ENCODE measurements around the gene POC1B.
A peak's percentile ranks its signal among the peaks of the same experiment; 100 is the strongest.

The POC1B gene

GRCh38 chr12:89384050-89384758 lies 141.6 kb downstream of the POC1B start:
- Mint-ChIP-seq H3K9me3 (no peaks in the 10 kb centered on the region), H3K4me3 (no peak overlapping the region), H3K27me3 (no peaks in the 10 kb centered on the region), H3K27ac (no peak overlapping the region), H3K4me1 (peaks cover 15% of the 10 kb centered on the region)
- DNase-seq (no peak), ATAC-seq (no peak)

DNA sequence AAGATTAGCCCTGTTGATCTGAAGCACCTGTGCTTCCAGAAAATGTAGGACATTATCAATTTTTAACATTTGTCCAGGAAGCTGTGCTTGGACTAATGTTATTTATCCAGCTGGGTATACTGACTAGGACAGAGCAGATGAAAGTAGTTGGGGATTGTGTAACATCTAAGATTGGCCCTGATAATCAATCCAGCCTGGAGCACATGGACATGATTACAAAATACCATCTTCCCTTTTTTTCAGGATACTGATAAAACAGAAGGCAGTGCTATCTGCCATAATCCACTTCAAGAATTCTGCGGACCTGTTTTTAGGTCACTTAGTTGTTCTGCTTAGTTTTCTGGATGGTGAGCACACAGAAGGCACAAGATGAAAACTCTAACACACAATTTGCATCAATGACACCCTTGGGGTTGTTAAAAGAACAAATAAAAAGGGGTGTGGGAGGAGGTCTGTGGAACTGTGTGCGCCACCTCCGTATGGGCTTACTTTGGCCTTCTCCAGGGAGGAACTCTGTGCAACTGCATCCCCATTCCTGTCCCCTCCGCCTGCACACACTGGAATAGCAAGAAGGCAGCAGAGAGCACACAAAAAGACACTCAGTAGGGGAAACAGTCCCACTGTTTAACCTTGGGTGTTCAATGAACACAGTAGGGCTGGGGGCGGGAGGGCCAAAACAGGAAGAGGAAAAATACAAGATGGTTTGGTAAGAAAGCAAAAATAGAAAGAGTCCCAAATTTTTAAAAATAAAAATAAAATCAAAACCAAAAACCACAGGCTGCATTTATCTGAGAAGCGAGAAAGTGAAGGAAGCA lies 142.4 kb downstream of the POC1B start:
- H3K27me3 Mint-ChIP-seq: no peaks in the 10 kb centered on the region
- ATAC-seq (no peak), DNase-seq (no peak)
- no peak overlapping the region for H3K27ac Mint-ChIP-seq
- no peak overlapping the region for H3K4me3 Mint-ChIP-seq
- no peaks in the 10 kb centered on the region for H3K9me3 Mint-ChIP-seq
- peaks cover 15% of the 10 kb centered on the region for H3K4me1 Mint-ChIP-seq

- no peak overlapping the region for H3K4me3 Mint-ChIP-seq
These were observed 143.5 kb downstream of the POC1B start for GRCh38 chr12:89382328-89382727.

DNA sequence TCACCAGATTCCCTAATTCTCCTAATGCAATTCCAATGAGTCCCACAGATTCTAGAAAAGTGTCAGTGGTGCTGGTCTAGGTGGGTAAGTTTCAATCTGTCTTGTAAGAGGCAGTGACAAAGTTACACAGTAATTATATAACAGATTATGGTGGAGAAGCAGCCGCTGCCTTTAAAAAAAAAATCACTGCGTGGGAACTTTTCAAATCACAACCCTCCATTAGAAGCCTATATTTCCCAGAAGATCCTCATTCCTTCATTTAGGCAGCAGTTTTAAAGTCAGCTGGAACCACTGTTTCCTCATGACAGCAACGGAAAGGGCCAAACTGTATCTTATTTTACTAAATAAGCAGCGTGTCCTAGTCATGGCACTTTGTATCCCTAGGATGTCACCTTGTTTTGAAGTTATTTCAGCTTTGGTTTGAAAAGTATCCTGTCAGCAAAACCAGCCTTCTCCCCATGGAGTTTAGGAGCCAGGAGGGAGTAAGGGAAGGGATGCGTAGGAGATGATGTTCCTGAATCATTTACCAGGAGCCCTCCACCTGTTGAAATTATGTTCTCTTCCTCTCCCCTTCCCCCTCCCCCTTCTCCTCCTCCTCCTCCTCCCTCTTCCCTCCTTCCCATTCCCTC lies 145.9 kb downstream of the POC1B start:
- Mint-ChIP-seq H3K4me3 (no peak overlapping the region), H3K27ac (no peak overlapping the region), H3K4me1 (peaks cover 34% of the 10 kb centered on the region), H3K9me3 (peaks cover 0 to 6% of the 10 kb centered on the region in 2 donors), H3K27me3 (no peaks in the 10 kb centered on the region)
- DNase-seq (no peak), ATAC-seq (no peak)

More at GRCh38 chr12:89382328-89382727, 143.5 kb downstream of the POC1B start:
- H3K9me3 Mint-ChIP-seq: peaks cover 0 to 6% of the 10 kb centered on the region in 2 donors
- H3K27me3 Mint-ChIP-seq: no peaks in the 10 kb centered on the region
- H3K27ac Mint-ChIP-seq: no peak overlapping the region
- peaks cover 15% of the 10 kb centered on the region for H3K4me1 Mint-ChIP-seq
- DNase-seq: no peak
- ATAC-seq: no peak

DNA sequence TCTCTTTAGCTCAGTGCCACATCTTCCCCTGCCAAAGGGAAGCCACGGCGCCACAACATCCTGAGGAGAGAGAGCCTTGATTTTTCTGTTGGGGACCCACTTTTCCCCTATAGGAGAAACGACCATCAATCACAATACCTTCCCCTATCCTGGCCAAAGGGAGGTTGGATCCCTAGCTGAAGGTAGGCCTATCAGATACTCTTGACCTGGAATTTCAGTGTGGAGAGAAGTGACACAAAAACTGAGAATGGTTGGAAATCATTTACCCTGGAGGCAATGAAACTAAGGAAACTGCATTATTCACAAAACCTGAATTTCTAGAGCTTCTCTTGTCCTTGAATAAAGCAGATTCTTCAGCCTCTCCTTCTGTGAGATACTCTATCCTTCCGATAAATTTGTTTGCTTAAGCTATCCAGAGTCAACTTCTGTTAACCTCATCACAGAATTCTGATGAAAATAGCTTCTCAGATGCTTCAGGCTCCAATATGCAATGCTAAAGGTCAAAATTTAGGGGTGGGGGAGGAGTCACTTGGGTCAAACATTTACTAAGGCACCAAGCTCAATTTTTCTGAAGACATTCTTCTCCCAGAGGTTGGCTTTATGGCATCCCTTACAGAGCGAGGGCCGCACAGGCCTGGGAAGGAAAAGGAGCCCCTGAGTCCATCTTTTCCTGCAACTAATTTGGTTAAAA lies 146.6 kb downstream of the POC1B start:
- DNase-seq (no peak), ATAC-seq (no peak)
- Mint-ChIP-seq H3K4me3 (no peak overlapping the region), H3K4me1 (peaks cover 32% of the 10 kb centered on the region), H3K27me3 (no peaks in the 10 kb centered on the region), H3K9me3 (peaks cover 0 to 6% of the 10 kb centered on the region in 2 donors), H3K27ac (no peak overlapping the region)

GRCh38 chr12:89376844-89377243 lies 149.0 kb downstream of the POC1B start:
- ATAC-seq (no peak), DNase-seq (no peak)
- peaks cover 31% of the 10 kb centered on the region for H3K4me1 Mint-ChIP-seq
- H3K27ac Mint-ChIP-seq: no peak overlapping the region
- no peaks in the 10 kb centered on the region for H3K27me3 Mint-ChIP-seq
- H3K9me3 Mint-ChIP-seq: peaks cover 0 to 6% of the 10 kb centered on the region in 2 donors
- no peak overlapping the region for H3K4me3 Mint-ChIP-seq

GRCh38 chr12:89376202-89376529 lies 149.7 kb downstream of the POC1B start:
- H3K4me1 Mint-ChIP-seq: peaks cover 33% of the 10 kb centered on the region
- peak; percentile 49 for ATAC-seq
- H3K27me3 Mint-ChIP-seq: no peaks in the 10 kb centered on the region
- no peak for DNase-seq
- H3K27ac Mint-ChIP-seq: peak overlapping the region in 1 of 2 donors; percentile 66
- H3K4me3 Mint-ChIP-seq: peak overlapping the region; percentile 48 to 62
- H3K9me3 Mint-ChIP-seq: peaks cover 0 to 6% of the 10 kb centered on the region in 2 donors

DNA sequence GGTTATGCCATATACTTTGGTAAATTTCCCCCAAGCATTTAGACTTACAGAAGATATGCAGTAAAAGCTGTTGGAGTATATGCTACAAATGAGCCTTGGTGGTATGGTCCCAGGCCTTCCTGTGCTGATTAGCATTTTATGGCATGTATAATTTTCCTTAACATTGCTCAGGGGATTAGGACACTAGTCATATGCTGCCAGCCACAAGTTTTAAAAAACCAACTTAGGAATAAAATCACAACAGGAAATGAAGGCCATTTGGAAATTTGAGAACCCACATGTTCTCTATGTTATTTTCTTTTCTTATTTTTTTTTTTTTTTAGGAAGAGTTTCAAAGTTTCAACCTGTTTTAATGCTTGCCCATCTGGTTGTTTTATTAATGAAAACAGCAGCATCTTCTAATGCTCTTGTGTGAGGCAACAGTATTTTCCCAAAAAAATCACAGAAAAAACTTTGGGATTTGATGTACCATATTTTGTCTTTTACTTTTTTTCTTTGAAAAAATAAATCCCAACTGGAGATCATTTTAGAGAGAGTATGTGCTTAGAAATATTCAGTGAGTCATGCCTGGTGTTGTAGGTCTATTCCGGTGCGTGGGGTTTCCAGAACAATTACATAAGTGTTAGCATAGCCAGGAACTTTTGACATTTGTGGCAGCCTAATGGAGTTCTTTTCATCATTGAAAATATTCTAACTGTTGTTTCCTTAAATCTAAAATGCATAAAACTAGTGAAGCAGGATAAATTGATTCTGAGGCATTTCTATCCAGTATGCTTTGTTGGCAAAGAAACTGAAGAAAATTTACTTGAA lies 151.9 kb downstream of the POC1B start:
- Mint-ChIP-seq H3K9me3 (peaks cover 0 to 6% of the 10 kb centered on the region in 2 donors), H3K27ac (no peak overlapping the region), H3K4me3 (no peak overlapping the region), H3K4me1 (peaks cover 39% of the 10 kb centered on the region), H3K27me3 (no peaks in the 10 kb centered on the region)
- no peak for DNase-seq
- no peak for ATAC-seq

- Mint-ChIP-seq H3K27me3 (no peaks in the 10 kb centered on the region), H3K27ac (no peak overlapping the region), H3K9me3 (peaks cover 0 to 5% of the 10 kb centered on the region in 2 donors), H3K4me1 (peaks cover 39% of the 10 kb centered on the region), H3K4me3 (no peak overlapping the region)
- DNase-seq (no peak), ATAC-seq (no peak)
These were observed 153.1 kb downstream of the POC1B start for GRCh38 chr12:89372584-89373370.

DNA sequence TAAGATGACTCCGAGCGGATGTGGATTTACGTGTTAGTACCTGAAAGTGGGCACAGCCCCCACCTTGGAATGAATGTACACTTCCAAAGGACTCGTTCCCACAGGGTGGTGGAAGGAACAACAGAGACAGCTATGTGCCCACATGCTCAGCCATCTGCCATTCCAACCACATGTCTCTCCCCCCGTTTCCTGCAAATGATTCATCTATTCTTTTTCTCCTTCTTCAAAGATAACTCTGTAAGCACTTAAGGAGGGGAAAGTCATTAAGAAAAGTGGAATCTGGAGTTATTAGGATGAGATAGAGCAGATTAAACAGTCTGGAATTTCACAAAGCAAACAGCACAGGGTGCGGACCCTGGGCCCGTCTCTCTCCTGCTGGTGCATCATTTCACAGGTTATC lies 155.0 kb downstream of the POC1B start:
- Mint-ChIP-seq H3K4me1 (peaks cover 26% of the 10 kb centered on the region), H3K27me3 (no peaks in the 10 kb centered on the region), H3K27ac (peak overlapping the region in 1 of 2 donors; percentile 50), H3K4me3 (no peak overlapping the region), H3K9me3 (no peaks in the 10 kb centered on the region)
- no peak for DNase-seq
- no peak for ATAC-seq

- peaks cover 22% of the 10 kb centered on the region for H3K4me1 Mint-ChIP-seq
- no peak for ATAC-seq
- DNase-seq: no peak
- H3K4me3 Mint-ChIP-seq: no peak overlapping the region
- no peak overlapping the region for H3K27ac Mint-ChIP-seq
- H3K27me3 Mint-ChIP-seq: no peaks in the 10 kb centered on the region
- no peaks in the 10 kb centered on the region for H3K9me3 Mint-ChIP-seq
These were observed 155.4 kb downstream of the POC1B start for GRCh38 chr12:89370421-89370831.
